Measurements from ENCODE around the gene GRM7.

GRM7 gene

GRCh38 chr3:7381741-7382140 lies 520.8 kb downstream of the GRM7 start:
- H3K27me3 ChIP-seq, result no peaks in the 10 kb centered on the region

GRCh38 chr3:7382293-7383010 lies 521.5 kb downstream of the GRM7 start:
- H3K4me1 ChIP-seq, result no peaks in the 10 kb centered on the region
- TF ChIP-seq CTCF (IDR thresholded peaks at IDR 0.05; ENCODE audit: low read depth, low read length), result no peak
- no peaks in the 10 kb centered on the region for H3K36me3 ChIP-seq
- no peaks in the 10 kb centered on the region for H3K27me3 ChIP-seq
- no peak overlapping the region for H3K4me3 ChIP-seq (ENCODE audit: low read depth, low read length)
- no peaks in the 10 kb centered on the region for H3K9me3 ChIP-seq
- no peak for DNase-seq

More at GRCh38 chr3:7381741-7382140, 520.8 kb downstream of the GRM7 start:
- no peak for DNase-seq
- Histone ChIP-seq H3K9me3 (no peaks in the 10 kb centered on the region), H3K36me3 (no peaks in the 10 kb centered on the region), H3K4me1 (no peaks in the 10 kb centered on the region), H3K4me3 (ENCODE audit: low read depth, low read length) (no peak overlapping the region)
- no peak for TF ChIP-seq CTCF (IDR thresholded peaks at IDR 0.05; ENCODE audit: low read depth, low read length)

- TF ChIP-seq CTCF (IDR thresholded peaks at IDR 0.05; ENCODE audit: low read depth, low read length), result no peak
- no peak for DNase-seq
- Histone ChIP-seq H3K4me1 (no peaks in the 10 kb centered on the region), H3K4me3 (ENCODE audit: low read depth, low read length) (no peak overlapping the region), H3K36me3 (no peaks in the 10 kb centered on the region), H3K9me3 (no peaks in the 10 kb centered on the region), H3K27me3 (no peaks in the 10 kb centered on the region)
These were observed 524.7 kb downstream of the GRM7 start for GRCh38 chr3:7385635-7386034.

GRCh38 chr3:7388026-7388425 lies 527.1 kb downstream of the GRM7 start:
- no peaks in the 10 kb centered on the region for H3K9me3 ChIP-seq
- H3K27me3 ChIP-seq, result no peaks in the 10 kb centered on the region
- H3K4me3 ChIP-seq (ENCODE audit: low read depth, low read length), result no peak overlapping the region
- no peak for DNase-seq
- no peaks in the 10 kb centered on the region for H3K4me1 ChIP-seq
- TF ChIP-seq CTCF (IDR thresholded peaks at IDR 0.05; ENCODE audit: low read depth, low read length), result no peak
- no peaks in the 10 kb centered on the region for H3K36me3 ChIP-seq

GRCh38 chr3:7392206-7392605 lies 531.3 kb downstream of the GRM7 start:
- H3K27me3 ChIP-seq, result no peaks in the 10 kb centered on the region
- no peak for DNase-seq
- no peak overlapping the region for H3K4me3 ChIP-seq (ENCODE audit: low read depth, low read length)
- no peak for TF ChIP-seq CTCF (IDR thresholded peaks at IDR 0.05; ENCODE audit: low read depth, low read length)
- no peaks in the 10 kb centered on the region for H3K36me3 ChIP-seq
- H3K4me1 ChIP-seq, result no peaks in the 10 kb centered on the region
- H3K9me3 ChIP-seq, result no peaks in the 10 kb centered on the region

- TF ChIP-seq CTCF (IDR thresholded peaks at IDR 0.05; ENCODE audit: low read depth, low read length), result no peak
- Histone ChIP-seq H3K36me3 (no peaks in the 10 kb centered on the region), H3K27me3 (no peaks in the 10 kb centered on the region), H3K4me3 (ENCODE audit: low read depth, low read length) (no peak overlapping the region), H3K9me3 (no peaks in the 10 kb centered on the region), H3K4me1 (no peaks in the 10 kb centered on the region)
- DNase-seq, result no peak
These were observed 533.2 kb downstream of the GRM7 start for GRCh38 chr3:7393944-7394605.
